Smooth muscle cell (in vitro differentiated cells): Measurements from ENCODE around the gene IL13RA1. TPM values are rescaled to one million over a fixed set of nuclear protein-coding genes. Genes with fewer than 3 reads are reported as not detected.

Source experiments
- DNase-seq: peaks from one replicate; lab custom pipeline; 2025; ENCODE audit not compliant: unreplicated experiment; lab: John Stamatoyannopoulos, UW
- H2AFZ ChIP-seq: fragments of 200-600 bp; sonication (generic); 2 replicates; pipeline ENCODE4 v1.6.0; 2016; ENCODE audit warnings: antibody characterized with exemption, low read depth, mild to moderate bottlenecking
- H3F3A ChIP-seq: fragments of 200-600 bp; sonication (generic); 2 replicates; pipeline ENCODE4 v1.6.0; 2017; ENCODE audit warnings: antibody characterized with exemption, low read depth
- H3K27ac ChIP-seq: fragments of 200-600 bp; sonication (generic); 2 replicates; pipeline ENCODE4 v1.5.1; 2016; ENCODE audit warnings: low read depth, mild to moderate bottlenecking
- H3K27me3 ChIP-seq: fragments of 200-600 bp; sonication (generic); 2 replicates; pipeline ENCODE4 v1.6.1; 2016; ENCODE audit warnings: low read depth, mild to moderate bottlenecking
- H3K36me3 ChIP-seq: fragments of 200-600 bp; sonication (generic); 2 replicates; pipeline ENCODE4 v1.5.1; 2016; ENCODE audit warnings: low read depth
- H3K4me1 ChIP-seq: fragments of 200-600 bp; sonication (generic); 2 replicates; pipeline ENCODE4 v1.5.1; 2016; ENCODE audit warnings: low read depth
- H3K4me2 ChIP-seq: fragments of 200-600 bp; sonication (generic); 2 replicates; pipeline ENCODE4 v1.6.0; 2016; ENCODE audit warnings: mild to moderate bottlenecking
- H3K4me3 ChIP-seq: fragments of 200-600 bp; sonication (generic); 2 replicates; pipeline ENCODE4 v1.5.1; 2016; ENCODE audit warnings: mild to moderate bottlenecking
- H3K79me2 ChIP-seq: fragments of 200-600 bp; sonication (generic); 2 replicates; pipeline ENCODE4 v1.6.0; 2016; ENCODE audit warnings: low read depth, mild to moderate bottlenecking
- H3K9ac ChIP-seq: fragments of 200-600 bp; sonication (generic); 2 replicates; pipeline ENCODE4 v1.6.0; 2016; ENCODE audit warnings: low read depth
- H3K9me3 ChIP-seq: fragments of 200-600 bp; sonication (generic); replicated peaks from 2 replicates; pipeline ENCODE4 v1.5.1; 2016; ENCODE audit warnings: low read depth
- H4K20me1 ChIP-seq: fragments of 200-600 bp; sonication (generic); 2 replicates; pipeline ENCODE4 v1.6.0; 2016; ENCODE audit warnings: low read depth
- CTCF ChIP-seq: fragments of 200-600 bp; sonication (generic); IDR thresholded peaks from 2 replicates; pipeline ENCODE4 v1.5.1; 2017; ENCODE audit warnings: borderline replicate concordance, mild to moderate bottlenecking, antibody characterized with exemption; ENCODE audit not compliant: insufficient read depth, poor library complexity, severe bottlenecking
- WGBS: methylation state at CpG from one replicate; pipeline ENCODE4 v1.1.7; 2016; ENCODE audit warnings: low lambda C conversion rate; 5-methylcytosine and 5-hydroxymethylcytosine counted together
- polyA plus RNA-seq: library from polyadenylated mRNA; unstranded; fragments of >200 nt; fragmentation: Nextera tagmentation; extraction: Ambion mirVana; gene quantifications from 2 replicates; pipeline ENCODE4 v1.2.1, GENCODE V29; 2016
- total RNA-seq: library from RNA; depleted of rRNA; stranded (reverse); fragments of >200 nt; gene quantifications from 2 replicates; pipeline ENCODE4 v1.2.3, GENCODE V29; 2014

Gene IL13RA1
- total and polyA plus RNA-seq, 2 experiments from 2014 or later = 67.0 to 85.9 TPM

- H3K79me2 ChIP-seq = no peaks in the 10 kb centered on the region
- no peak overlapping the region for H2AFZ ChIP-seq
- H3K9ac ChIP-seq = no peak overlapping the region
- no peak overlapping the region for H3K27ac ChIP-seq
- H3K4me1 ChIP-seq = no peaks in the 10 kb centered on the region
- no peak overlapping the region for H3K4me2 ChIP-seq
- H3K36me3 ChIP-seq = peaks cover 5% of the 10 kb centered on the region
- WGBS = 74% methylated on average over 3 of the region's 3 CpGs
- TF ChIP-seq CTCF = no peak
- DNase-seq = no peak
- no peak overlapping the region for H3K4me3 ChIP-seq
- no peaks in the 10 kb centered on the region for H4K20me1 ChIP-seq
- H3K27me3 ChIP-seq = no peaks in the 10 kb centered on the region
- peaks cover 3% of the 10 kb centered on the region for H3K9me3 ChIP-seq
- no peaks in the 10 kb centered on the region for H3F3A ChIP-seq
Observed at GRCh38 chrX:118760025-118760424, 32.6 kb downstream of the IL13RA1 start.

- no peaks in the 10 kb centered on the region for H3K27me3 ChIP-seq
- TF ChIP-seq CTCF = no peak
- no peaks in the 10 kb centered on the region for H3K4me1 ChIP-seq
- no peak overlapping the region for H3K27ac ChIP-seq
- DNase-seq = no peak
- H3K36me3 ChIP-seq = peaks cover 5% of the 10 kb centered on the region
- H3F3A ChIP-seq = no peaks in the 10 kb centered on the region
- H3K4me2 ChIP-seq = no peak overlapping the region
- WGBS = 41% methylated on average over 5 of the region's 5 CpGs
- no peak overlapping the region for H3K9ac ChIP-seq
- no peaks in the 10 kb centered on the region for H4K20me1 ChIP-seq
- H3K9me3 ChIP-seq = peaks cover 7% of the 10 kb centered on the region
- H3K4me3 ChIP-seq = no peak overlapping the region
- no peaks in the 10 kb centered on the region for H3K79me2 ChIP-seq
- H2AFZ ChIP-seq = no peak overlapping the region
Observed at GRCh38 chrX:118761939-118762707, 34.7 kb downstream of the IL13RA1 start.

- Histone ChIP-seq H3K27ac (no peak overlapping the region), H3K9me3 (peaks cover 7% of the 10 kb centered on the region), H3K4me2 (no peak overlapping the region), H3K4me1 (no peaks in the 10 kb centered on the region), H3K9ac (no peak overlapping the region), H3K27me3 (no peaks in the 10 kb centered on the region), H3K4me3 (no peak overlapping the region), H2AFZ (no peak overlapping the region), H3F3A (no peaks in the 10 kb centered on the region), H4K20me1 (no peaks in the 10 kb centered on the region), H3K79me2 (no peaks in the 10 kb centered on the region), H3K36me3 (peaks cover 2% of the 10 kb centered on the region)
- WGBS = 96% methylated on average over 1 of the region's 1 CpG
- no peak for DNase-seq
- no peak for TF ChIP-seq CTCF
Observed at GRCh38 chrX:118763489-118763888, 36.1 kb downstream of the IL13RA1 start.

GRCh38 chrX:118764122-118764521 is 36.7 kb downstream of the IL13RA1 start:
- no peak overlapping the region for H3K4me3 ChIP-seq
- WGBS = 71% methylated on average over 4 of the region's 4 CpGs
- DNase-seq = no peak
- H3F3A ChIP-seq = no peaks in the 10 kb centered on the region
- no peak for TF ChIP-seq CTCF
- H3K9me3 ChIP-seq = peaks cover 6% of the 10 kb centered on the region
- H2AFZ ChIP-seq = no peak overlapping the region
- H3K27ac ChIP-seq = no peak overlapping the region
- no peak overlapping the region for H3K9ac ChIP-seq
- H3K27me3 ChIP-seq = no peaks in the 10 kb centered on the region
- H3K36me3 ChIP-seq = no peaks in the 10 kb centered on the region
- H3K4me2 ChIP-seq = no peak overlapping the region
- no peaks in the 10 kb centered on the region for H4K20me1 ChIP-seq
- H3K79me2 ChIP-seq = no peaks in the 10 kb centered on the region
- H3K4me1 ChIP-seq = no peaks in the 10 kb centered on the region
